Activated CD4-positive, alpha-beta T cell treated with anti-CD3 and anti-CD28 coated beads, Interleukin-2, Interleukin-4, amounts not matched to agents 100 ng/mL and 50 ng/mL, durations not matched to agents 16 hours and 8 hours (primary cell): ENCODE results near the gene KATNBL1.

ENCODE experiments used
- DNase-seq: peaks from one replicate; pipeline ENCODE4 v3.0.0-alpha.2; 2020; ENCODE audit warnings: low spot score

KATNBL1 gene

GRCh38 chr15:34114739-34115138 lies 95.2 kb downstream of the KATNBL1 start:
- DNase-seq: no peak

GRCh38 chr15:34114215-34114614 lies 95.7 kb downstream of the KATNBL1 start:
- no peak for DNase-seq

GRCh38 chr15:34111488-34111887 lies 98.4 kb downstream of the KATNBL1 start:
- DNase-seq: no peak

DNA sequence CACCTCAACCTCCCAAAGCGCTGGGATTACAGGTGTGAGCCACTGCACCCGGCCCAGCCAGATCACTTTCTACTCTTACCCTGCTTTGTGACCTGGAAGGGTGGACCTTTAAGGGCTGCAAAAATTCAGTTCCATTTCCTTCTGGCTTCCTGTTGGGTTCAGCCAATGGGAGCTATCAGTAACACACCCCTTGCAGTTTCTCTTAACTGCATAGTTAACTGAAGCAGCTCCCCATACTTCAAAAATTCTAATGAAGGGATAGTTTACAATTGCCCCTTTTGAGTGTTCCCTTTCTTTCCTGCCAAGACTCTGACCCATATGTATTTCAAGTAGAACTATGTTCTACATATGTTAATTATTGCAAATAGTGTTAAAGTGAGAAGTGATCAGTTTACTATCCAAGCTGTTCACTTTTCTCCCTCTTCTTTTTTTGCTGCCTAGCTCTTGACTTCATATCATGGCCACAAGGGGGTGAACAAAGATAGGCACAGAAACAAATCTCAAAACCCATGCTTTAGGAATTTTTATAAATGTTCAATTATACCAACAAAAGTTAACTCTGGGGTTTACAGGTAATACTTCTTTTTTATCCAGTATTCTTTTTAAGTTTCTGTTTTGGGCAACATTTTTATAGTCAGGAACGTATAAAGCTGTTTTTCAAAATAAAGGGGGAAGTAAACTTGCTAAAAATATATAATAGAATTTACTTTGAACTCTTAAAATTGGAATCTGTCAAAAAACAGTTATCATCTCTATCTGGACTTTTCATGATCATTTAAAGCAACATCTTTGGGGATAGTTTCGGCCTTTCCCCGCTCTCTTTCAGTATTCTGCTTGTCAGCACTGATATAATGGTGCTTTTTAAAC lies 99.9 kb downstream of the KATNBL1 start:
- DNase-seq: peak; percentile 27

DNA sequence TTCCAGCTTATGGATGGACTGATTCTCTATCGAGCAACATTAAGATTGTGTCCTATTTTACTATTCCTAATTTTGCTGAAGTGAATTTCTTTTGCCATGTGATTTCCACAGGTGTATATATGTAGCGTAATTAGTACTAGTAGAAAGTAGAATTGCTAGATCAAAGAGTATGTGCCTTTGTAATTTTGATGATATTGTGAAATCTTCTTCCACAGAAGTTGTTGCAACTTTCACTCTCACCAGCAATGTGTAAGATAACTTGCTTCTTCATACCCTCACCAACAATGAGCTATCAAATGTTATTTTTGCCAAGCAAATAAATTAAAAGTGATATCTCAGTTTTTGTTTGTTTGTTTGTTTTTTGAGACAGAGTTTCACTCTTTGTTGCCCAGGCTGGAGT lies 102.6 kb downstream of the KATNBL1 start:
- no peak for DNase-seq

DNA sequence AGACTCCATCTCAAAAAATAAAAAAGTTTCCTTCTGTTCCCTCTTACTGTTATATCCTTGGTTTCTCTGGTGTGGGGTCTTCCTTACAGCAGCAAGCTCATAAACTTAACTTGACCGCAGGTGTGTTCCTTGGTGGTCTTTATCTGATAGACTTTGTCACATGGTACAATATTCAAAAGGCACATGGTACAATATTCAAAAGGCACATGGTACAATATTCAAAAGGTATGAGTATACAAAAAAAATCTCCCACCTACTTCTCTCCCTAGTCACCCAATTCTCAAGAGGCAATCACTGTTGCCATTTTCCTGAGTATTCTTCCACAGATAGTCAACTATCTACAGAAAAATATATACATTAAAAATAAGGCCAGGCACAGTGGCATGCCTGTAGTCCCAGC lies 103.5 kb downstream of the KATNBL1 start:
- no peak for DNase-seq

- no peak for DNase-seq
Observed at GRCh38 chr15:34102175-34102925, 107.5 kb downstream of the KATNBL1 start.

GRCh38 chr15:34101366-34102174 lies 108.3 kb downstream of the KATNBL1 start, which contains the start of the genes EMC7 and PGBD4:
TSS of gene EMC7 (minus strand) at chr15:34101862. CDS start at chr15:34101839, 23 bp downstream.
TSS of gene PGBD4 (plus strand) at chr15:34102083. CDS start at chr15:34102532, 449 bp downstream.
- DNase-seq: peak; percentile 99

- no peak for DNase-seq
Observed at GRCh38 chr15:34099914-34100313, 110.0 kb downstream of the KATNBL1 start.
